Endothelial cell of umbilical vein (primary cell): ENCODE results near the gene ITGA1. TPM values are rescaled to one million over a fixed set of nuclear protein-coding genes. Genes with fewer than 3 reads are reported as not detected.
A peak's percentile ranks its signal among the peaks of the same experiment; 100 is the strongest.

Experiments used
- BruUV-seq: library from RNA; stranded (reverse); fragments of 400-500 nt; replicated peaks from 2 replicates; lab custom pipeline; 2021; lab: Mats Ljungman, UMichigan
- CTCF ChIA-PET: fragments of 300-600, 350-600 bp; sonication (Branson Sonifier 250); formaldehyde crosslinking; loops from one replicate; lab custom pipeline; 2021; ENCODE audit warnings: antibody characterized with exemption, inconsistent platforms; lab: Charles Lee
- POLR2A ChIA-PET: fragments of 300-600, 350-600 bp; sonication (Branson Sonifier 250); formaldehyde crosslinking; loops from one replicate; lab custom pipeline; 2021; ENCODE audit warnings: antibody characterized with exemption, inconsistent platforms; lab: Charles Lee
- DNase-seq: peaks from one replicate; pipeline ENCODE4 v3.0.0-alpha.2; 2011; ENCODE audit warnings: low read depth, low spot score
- FAIRE-seq: peaks from 2 replicates; lab custom pipeline; 2011; peaks lifted over from hg19 to GRCh38; lab: Jason Lieb, UNC
- H2AFZ ChIP-seq: 2 replicates; pipeline ENCODE4 v1.6.0; 2012; ENCODE audit warnings: low read depth, low read length, control low read depth, inconsistent platforms
- H3K27ac ChIP-seq: 2 replicates; pipeline ENCODE4 v1.5.1; 2011; ENCODE audit warnings: low read depth, mild to moderate bottlenecking, control low read depth, low read length, moderate library complexity; ENCODE audit not compliant: insufficient read depth
- H3K27me3 ChIP-seq, 2 experiments: 2 replicates each; pipeline versions ENCODE4 v1.6.0 to v1.6.1; 2011; ENCODE audit warnings: low read length in 2 of 2, mixed read lengths in 1 of 2; ENCODE audit not compliant: control insufficient read depth in 2 of 2, insufficient read depth in 2 of 2
- H3K36me3 ChIP-seq, 2 experiments: 2 replicates in 1 of 2; 3 replicates in 1 of 2; pipeline ENCODE4 v1.5.1; 2011; ENCODE audit warnings: low read length in 2 of 2, mild to moderate bottlenecking in 1 of 2, moderate library complexity in 1 of 2; ENCODE audit not compliant: control insufficient read depth in 2 of 2, insufficient read depth in 2 of 2; ENCODE audit errors: extremely low read depth in 1 of 2
- H3K4me1 ChIP-seq: 3 replicates; pipeline ENCODE4 v1.5.1; 2011; ENCODE audit warnings: mild to moderate bottlenecking, low read length; ENCODE audit not compliant: control insufficient read depth, insufficient read depth; ENCODE audit errors: extremely low read depth
- H3K4me2 ChIP-seq: 2 replicates; pipeline ENCODE4 v1.6.1; 2011; ENCODE audit warnings: low read length, control low read depth, mixed read lengths; ENCODE audit not compliant: insufficient read depth
- H3K4me3 ChIP-seq, 3 experiments: fragments of 200-600 bp in 1 of 3; sonication (generic), shearing (Covaris generic) in 1 of 3; replicated peaks in 1 of 3; 2 replicates each; pipeline ENCODE4 v1.5.1; 2011 to 2016; ENCODE audit warnings: control low read depth in 3 of 3, low read length in 3 of 3, mild to moderate bottlenecking in 2 of 3, inconsistent platforms in 1 of 3, low read depth in 1 of 3, moderate library complexity in 1 of 3; ENCODE audit not compliant: insufficient read depth in 1 of 3
- H3K79me2 ChIP-seq: 2 replicates; pipeline ENCODE4 v1.6.0; 2012; ENCODE audit warnings: low read length, inconsistent platforms; ENCODE audit not compliant: control insufficient read depth, insufficient read depth
- H3K9ac ChIP-seq: replicated peaks from 2 replicates; pipeline ENCODE3; 2011; ENCODE audit warnings: low read length, control low read depth; ENCODE audit not compliant: insufficient read depth; ENCODE audit errors: extremely low read depth
- H3K9me1 ChIP-seq: replicated peaks from 3 replicates; pipeline ENCODE4 v1.6.0; 2011; ENCODE audit warnings: mild to moderate bottlenecking, low read length; ENCODE audit not compliant: control insufficient read depth, insufficient read depth; ENCODE audit errors: extremely low read depth
- H3K9me3 ChIP-seq: replicated peaks from 2 replicates; pipeline ENCODE4 v1.5.1; 2012; ENCODE audit warnings: low read length, inconsistent platforms; ENCODE audit not compliant: control insufficient read depth, insufficient read depth
- H4K20me1 ChIP-seq: replicated peaks from 2 replicates; pipeline ENCODE3; 2011; ENCODE audit warnings: mild to moderate bottlenecking, low read length; ENCODE audit not compliant: control insufficient read depth, insufficient read depth; ENCODE audit errors: extremely low read depth
- EZH2 ChIP-seq: IDR thresholded peaks from 2 replicates; pipeline ENCODE4 v1.6.1; 2012; ENCODE audit warnings: borderline replicate concordance, low read depth, mild to moderate bottlenecking, moderate library complexity, low read length, inconsistent platforms; ENCODE audit not compliant: severe bottlenecking
- GATA2 ChIP-seq: IDR thresholded peaks from 2 replicates; pipeline ENCODE4 v1.7.0; 2011; ENCODE audit warnings: low read depth, mild to moderate bottlenecking, moderate library complexity, mixed read lengths, low read length; ENCODE audit not compliant: insufficient read length, insufficient read depth
- JUN ChIP-seq: IDR thresholded peaks from 2 replicates; pipeline ENCODE4 v1.6.1; 2011; ENCODE audit warnings: borderline replicate concordance, low read depth; ENCODE audit not compliant: insufficient read length, insufficient read depth
- MAX ChIP-seq: IDR thresholded peaks from 2 replicates; pipeline ENCODE4 v1.6.1; 2011; ENCODE audit not compliant: insufficient read depth, insufficient read length
- MYC ChIP-seq: IDR thresholded peaks from one replicate; pipeline ENCODE4 v1.6.1; 2011; ENCODE audit warnings: mild to moderate bottlenecking, low read depth, low read length
- POLR2A ChIP-seq: IDR thresholded peaks from 2 replicates; pipeline ENCODE4 v1.6.1; 2012; ENCODE audit warnings: low read depth, mild to moderate bottlenecking, control low read depth, low read length
- POLR2AphosphoS5 ChIP-seq: IDR thresholded peaks from 2 replicates; pipeline ENCODE4 v1.6.1; 2012; ENCODE audit warnings: low read depth, mild to moderate bottlenecking, control low read depth, low read length, moderate library complexity; ENCODE audit not compliant: insufficient read depth
- dilution Hi-C: fragments of 300-500 bp; cut with MboI; formaldehyde crosslinking; loops from one replicate; pipeline ENCODE4 v1.15.0; 2019; ENCODE audit warnings: low sequenced_read_pairs; ENCODE audit not compliant: extremely low pct_ligation_motif_present
- intact Hi-C: fragments of 100-400 bp; cut with micrococcal nuclease; formaldehyde crosslinking; loops from one replicate; pipeline ENCODE4 v1.10.0; 2022
- polyA plus RNA-seq, 4 experiments: library from polyadenylated mRNA; depleted of rRNA in 3 of 4; stranded (reverse) in 3 of 4; unstranded in 1 of 4; fragments of >200 nt; gene quantifications; 2 replicates each; pipeline versions ENCODE4 v1.2.1 to v1.2.3, GENCODE V29; 2011 to 2012; ENCODE audit warnings: missing spikeins in 1 of 4
- total RNA-seq: library from RNA; stranded (reverse); gene quantifications from 2 replicates; pipeline ENCODE4 v1.2.3, GENCODE V29; 2021

The ITGA1 gene
- total and polyA plus RNA-seq, 2 donors (not counting 3 experiments of a cell fraction or from before 2014, with no cell fraction given): 0.65 to 1.9 TPM

- TF ChIP-seq EZH2 (no peak), MAX (no peak), MYC (no peak), POLR2A (no peak), JUN (no peak)
- Histone ChIP-seq H3K79me2 (no peaks in the 10 kb centered on the region), H2AFZ (no peak overlapping the region), H3K27ac (no peak overlapping the region), H3K4me3 (no peak overlapping the region), H3K27me3 (no peaks in the 10 kb centered on the region), H3K9ac (no peak overlapping the region), H3K9me1 (no peaks in the 10 kb centered on the region), H3K4me2 (no peak overlapping the region), H3K36me3 (no peaks in the 10 kb centered on the region), H4K20me1 (no peaks in the 10 kb centered on the region), H3K9me3 (no peaks in the 10 kb centered on the region), H3K4me1 (no peaks in the 10 kb centered on the region)
- CTCF ChIA-PET: no interaction called here
- no peak for FAIRE-seq
- dilution Hi-C loops (no loop called here), intact Hi-C loops (no loop called here)
- DNase-seq: no peak
- POLR2A ChIA-PET: no interaction called here
- no TSS peak for BruUV-seq
Measured at GRCh38 chr5:52861368-52861767, 73.7 kb downstream of the ITGA1 start.

GRCh38 chr5:52863715-52864290 is 76.1 kb downstream of the ITGA1 start:
- H4K20me1 ChIP-seq: no peaks in the 10 kb centered on the region
- intact Hi-C loops (no loop called here), dilution Hi-C loops (no loop called here)
- H3K9me3 ChIP-seq: no peaks in the 10 kb centered on the region
- DNase-seq (peak; percentile 58), FAIRE-seq (no peak)
- CTCF ChIA-PET: no interaction called here
- POLR2A ChIA-PET: no interaction called here
- no peaks in the 10 kb centered on the region for H3K4me1 ChIP-seq
- peak overlapping the region; percentile 28 for H3K4me2 ChIP-seq
- no peak overlapping the region for H3K4me3 ChIP-seq
- no peak overlapping the region for H3K27ac ChIP-seq
- no peak overlapping the region for H3K9ac ChIP-seq
- no TSS peak for BruUV-seq
- H2AFZ ChIP-seq: peak overlapping the region; percentile 84
- no peaks in the 10 kb centered on the region for H3K79me2 ChIP-seq
- no peak for TF ChIP-seq MYC
- TF ChIP-seq POLR2AphosphoS5: no peak
- no peak for TF ChIP-seq GATA2
- no peaks in the 10 kb centered on the region for H3K27me3 ChIP-seq
- H3K9me1 ChIP-seq: no peaks in the 10 kb centered on the region
- H3K36me3 ChIP-seq: no peaks in the 10 kb centered on the region
